ENCODE results near the gene CPNE6.

- TF ChIP-seq SUZ12 (IDR thresholded peaks at IDR 0.05; ENCODE audit: extremely low read depth, insufficient read depth, insufficient read length) (no peak), YY1 (IDR thresholded peaks at IDR 0.05; ENCODE audit: insufficient read depth, insufficient read length) (no peak), ZNF274 (IDR thresholded peaks at IDR 0.05; ENCODE audit: low read depth, low read length) (no peak)
Measured at GRCh38 chr14:24087004-24087403, 15.6 kb downstream of the CPNE6 start.

Data from NT2/D1 (cell line).